ENCODE data around the gene LAMC1.

DNA sequence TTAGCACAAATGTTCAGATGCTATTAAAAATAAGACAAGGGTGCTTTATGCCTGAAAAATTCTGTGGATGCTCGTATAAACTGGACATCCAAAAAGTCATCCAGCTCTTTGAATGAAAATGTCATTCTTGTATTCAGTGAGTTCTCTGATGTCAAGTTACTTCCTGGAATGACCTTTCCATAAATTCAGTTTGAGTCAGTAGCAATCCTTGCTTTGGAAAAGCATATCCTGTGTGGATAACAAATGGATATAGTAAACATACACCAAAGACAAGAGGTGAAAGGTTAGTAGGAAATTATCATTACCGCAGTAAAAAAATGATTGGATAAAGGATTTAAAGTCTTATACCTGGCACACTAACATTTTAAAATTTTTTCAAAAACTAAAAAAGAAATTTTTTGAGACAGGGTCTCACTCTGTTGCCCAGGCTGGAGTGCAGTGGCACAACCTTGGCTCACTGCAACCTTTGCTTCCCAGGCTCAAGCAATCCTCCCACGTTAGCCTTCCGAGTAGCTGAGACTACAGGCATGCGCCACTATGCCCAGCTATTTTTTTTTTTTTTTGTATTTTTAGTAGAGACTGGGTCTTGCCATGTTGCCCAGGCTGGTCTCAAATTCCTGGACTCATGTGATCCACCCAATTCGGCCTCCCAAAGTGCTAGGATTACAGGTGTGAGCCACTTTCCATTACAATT, 10.8 kb upstream of the LAMC1 start:
- TF ChIP-seq, protein P1, sequence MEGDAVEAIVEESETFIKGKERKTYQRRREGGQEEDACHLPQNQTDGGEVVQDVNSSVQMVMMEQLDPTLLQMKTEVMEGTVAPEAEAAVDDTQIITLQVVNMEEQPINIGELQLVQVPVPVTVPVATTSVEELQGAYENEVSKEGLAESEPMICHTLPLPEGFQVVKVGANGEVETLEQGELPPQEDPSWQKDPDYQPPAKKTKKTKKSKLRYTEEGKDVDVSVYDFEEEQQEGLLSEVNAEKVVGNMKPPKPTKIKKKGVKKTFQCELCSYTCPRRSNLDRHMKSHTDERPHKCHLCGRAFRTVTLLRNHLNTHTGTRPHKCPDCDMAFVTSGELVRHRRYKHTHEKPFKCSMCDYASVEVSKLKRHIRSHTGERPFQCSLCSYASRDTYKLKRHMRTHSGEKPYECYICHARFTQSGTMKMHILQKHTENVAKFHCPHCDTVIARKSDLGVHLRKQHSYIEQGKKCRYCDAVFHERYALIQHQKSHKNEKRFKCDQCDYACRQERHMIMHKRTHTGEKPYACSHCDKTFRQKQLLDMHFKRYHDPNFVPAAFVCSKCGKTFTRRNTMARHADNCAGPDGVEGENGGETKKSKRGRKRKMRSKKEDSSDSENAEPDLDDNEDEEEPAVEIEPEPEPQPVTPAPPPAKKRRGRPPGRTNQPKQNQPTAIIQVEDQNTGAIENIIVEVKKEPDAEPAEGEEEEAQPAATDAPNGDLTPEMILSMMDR (IDR thresholded peaks at IDR 0.05): no peak
- TF ChIP-seq POLR2A (IDR thresholded peaks at IDR 0.05): no peak

All from body of pancreas (tissue), 4 donors.